SK-N-SH (cell line): Measurements from ENCODE around the gene TRDN. TPM values are rescaled to one million over a fixed set of nuclear protein-coding genes. Genes with fewer than 3 reads are reported as not detected.

ENCODE experiments used
- CTCF ChIA-PET: fragments of 300-600, 350-600 bp; formaldehyde crosslinking; extraction: SDS; loops from one replicate; lab custom pipeline; 2021; lab: Yijun Ruan, JAX
- POLR2A ChIA-PET: fragments of 350-600 bp; sonication (Branson Sonifier 250); formaldehyde crosslinking; extraction: SDS; loops from one replicate; lab custom pipeline; 2020; ENCODE audit warnings: antibody characterized with exemption, inconsistent platforms; lab: Yijun Ruan, JAX
- DNase-seq: peaks from one replicate; pipeline ENCODE4 v3.0.0; 2012
- H2AFZ ChIP-seq: fragments of 200-600 bp; sonication (generic); 2 replicates; pipeline ENCODE4 v1.8.1; 2016; ENCODE audit warnings: antibody characterized with exemption, mild to moderate bottlenecking, low read depth
- H3F3A ChIP-seq: fragments of 200-600 bp; sonication (generic); replicated peaks from 2 replicates; pipeline ENCODE3; 2016; ENCODE audit warnings: antibody characterized with exemption, mild to moderate bottlenecking; ENCODE audit not compliant: insufficient read depth
- H3K27ac ChIP-seq, 2 experiments: fragments of 200-500 bp in 1 of 2; fragments of 200-600 bp in 1 of 2; sonication (Bioruptor generic) in 1 of 2; sonication (generic), shearing (Covaris generic) in 1 of 2; 2 replicates each; pipeline versions ENCODE4 v1.5.1 to v1.6.1; 2014 to 2016; ENCODE audit warnings: low read depth in 2 of 2, inconsistent platforms in 1 of 2, low read length in 1 of 2, mild to moderate bottlenecking in 1 of 2, mixed read lengths in 1 of 2
- H3K27me3 ChIP-seq: fragments of 200-600 bp; sonication (generic), shearing (Covaris generic); 2 replicates; pipeline ENCODE4 v1.6.1; 2016; ENCODE audit warnings: mixed run types; ENCODE audit not compliant: insufficient read depth
- H3K36me3 ChIP-seq, 2 experiments: fragments of 200-500 bp in 1 of 2; fragments of 200-600 bp in 1 of 2; sonication (Bioruptor generic) in 1 of 2; sonication (generic) in 1 of 2; replicated peaks in 1 of 2; 2 replicates each; pipeline versions ENCODE3 to v1.5.1; 2014 to 2016; ENCODE audit warnings: low read length in 1 of 2, mild to moderate bottlenecking in 1 of 2; ENCODE audit not compliant: insufficient read depth in 2 of 2, control insufficient read depth in 1 of 2
- H3K4me1 ChIP-seq, 2 experiments: fragments of 200-500 bp in 1 of 2; fragments of 200-600 bp in 1 of 2; sonication (Bioruptor generic) in 1 of 2; sonication (generic), shearing (Covaris generic) in 1 of 2; 2 replicates each; pipeline versions ENCODE4 v1.5.1 to v1.6.1; 2014 to 2016; ENCODE audit warnings: low read depth in 1 of 2, low read length in 1 of 2, mixed run types in 1 of 2; ENCODE audit not compliant: insufficient read depth in 2 of 2, control insufficient read depth in 1 of 2
- H3K4me2 ChIP-seq: fragments of 200-600 bp; sonication (generic), shearing (Covaris generic); 2 replicates; pipeline ENCODE4 v1.6.1; 2017; ENCODE audit warnings: mixed run types
- H3K4me3 ChIP-seq, 2 experiments: fragments of 200-500 bp in 1 of 2; fragments of 200-600 bp in 1 of 2; sonication (Bioruptor generic) in 1 of 2; sonication (generic), shearing (Covaris generic) in 1 of 2; 2 replicates each; pipeline versions ENCODE4 v1.5.1 to v1.8.1; 2014 to 2016; ENCODE audit warnings: low read depth in 2 of 2, inconsistent platforms in 1 of 2, low read length in 1 of 2, mild to moderate bottlenecking in 1 of 2, mixed read lengths in 1 of 2, moderate library complexity in 1 of 2
- H3K79me2 ChIP-seq: fragments of 200-600 bp; sonication (generic); 2 replicates; pipeline ENCODE4 v1.8.1; 2017; ENCODE audit warnings: mild to moderate bottlenecking; ENCODE audit not compliant: insufficient read depth
- H3K9ac ChIP-seq: fragments of 200-600 bp; sonication (generic); 2 replicates; pipeline ENCODE4 v1.6.1; 2017; ENCODE audit warnings: mixed run types
- H3K9me2 ChIP-seq: fragments of 200-600 bp; sonication (generic); 2 replicates; pipeline ENCODE4 v1.6.1; 2017; ENCODE audit warnings: mixed run types
- H3K9me3 ChIP-seq: fragments of 200-600 bp; sonication (generic); 2 replicates; pipeline ENCODE4 v1.6.1; 2017; ENCODE audit warnings: mixed run types, mild to moderate bottlenecking, moderate library complexity
- H4K20me1 ChIP-seq: fragments of 200-600 bp; sonication (generic); 2 replicates; pipeline ENCODE4 v1.6.1; 2017; ENCODE audit warnings: mild to moderate bottlenecking, mixed run types; ENCODE audit not compliant: insufficient read depth
- EP300 ChIP-seq, 2 experiments: IDR thresholded peaks; 2 replicates each; pipeline versions ENCODE4 v1.4.0 to v1.6.1; 2012; ENCODE audit warnings: borderline replicate concordance in 1 of 2, low read depth in 1 of 2, low read length in 1 of 2
- EZH2phosphoT487 ChIP-seq: fragments of 200-600 bp; sonication (generic); IDR thresholded peaks from 2 replicates; pipeline ENCODE4 v1.6.1; 2017; ENCODE audit warnings: low read depth, mixed run types, mild to moderate bottlenecking, antibody characterized with exemption, moderate library complexity, borderline replicate concordance
- FOXJ3 ChIP-seq: sonication (generic); formaldehyde crosslinking; IDR thresholded peaks from 2 replicates; pipeline ENCODE4 v1.5.1; 2020; ENCODE audit warnings: mild to moderate bottlenecking, missing genetic modification reagents
- GATA2 ChIP-seq: sonication (generic); formaldehyde crosslinking; IDR thresholded peaks from 2 replicates; pipeline ENCODE4 v1.5.0; 2020; ENCODE audit warnings: mild to moderate bottlenecking, missing genetic modification reagents
- JUND ChIP-seq: IDR thresholded peaks from 2 replicates; pipeline ENCODE4 v1.4.0; 2012
- MXI1 ChIP-seq: IDR thresholded peaks from 2 replicates; pipeline ENCODE4 v1.6.1; 2012; ENCODE audit warnings: mild to moderate bottlenecking, low read depth, low read length, improper control_type of control experiment
- NFIC ChIP-seq: IDR thresholded peaks from 2 replicates; pipeline ENCODE4 v1.4.0; 2012; ENCODE audit warnings: borderline replicate concordance
- POLR2AphosphoS5 ChIP-seq: IDR thresholded peaks from 2 replicates; pipeline ENCODE4 v1.6.1; 2012; ENCODE audit warnings: low read depth, low read length
- RAD21 ChIP-seq: IDR thresholded peaks from 2 replicates; pipeline ENCODE4 v1.6.1; 2012; ENCODE audit warnings: mild to moderate bottlenecking, low read length
- RXRA ChIP-seq: IDR thresholded peaks from 2 replicates; pipeline ENCODE4 v1.4.0; 2012; ENCODE audit warnings: low read depth, mild to moderate bottlenecking, borderline replicate concordance
- SIN3A ChIP-seq: IDR thresholded peaks from 2 replicates; pipeline ENCODE4 v1.6.1; 2012; ENCODE audit warnings: low read depth, mild to moderate bottlenecking, low read length, moderate library complexity, borderline replicate concordance
- TAF1 ChIP-seq: IDR thresholded peaks from 2 replicates; pipeline ENCODE4 v1.6.1; 2012; ENCODE audit warnings: low read depth, mild to moderate bottlenecking, low read length, moderate library complexity, borderline replicate concordance
- TCF12 ChIP-seq: IDR thresholded peaks from 2 replicates; pipeline ENCODE4 v1.4.0; 2012
- TEAD4 ChIP-seq: IDR thresholded peaks from 2 replicates; pipeline ENCODE4 v1.4.0; 2012; ENCODE audit warnings: mild to moderate bottlenecking, borderline replicate concordance; ENCODE audit not compliant: insufficient read depth
- USF1 ChIP-seq: IDR thresholded peaks from 2 replicates; pipeline ENCODE4 v1.4.0; 2012; ENCODE audit warnings: low read depth, borderline replicate concordance
- YY1 ChIP-seq: IDR thresholded peaks from 2 replicates; pipeline ENCODE4 v1.4.0; 2012; ENCODE audit warnings: low read depth, mild to moderate bottlenecking
- WGBS: methylation state at CpG from one replicate; pipeline ENCODE4 v1.1.6; 2017; ENCODE audit warnings: low lambda C conversion rate; 5-methylcytosine and 5-hydroxymethylcytosine counted together
- polyA plus RNA-seq, 3 experiments: library from polyadenylated mRNA; depleted of rRNA; stranded (reverse); fragments of >200 nt; gene quantifications; 2 replicates each; pipeline ENCODE4 v1.2.3, GENCODE V29; 2012
- TF ChIP-seq, protein P1 (sequence below): IDR thresholded peaks from 2 replicates; pipeline ENCODE4 v1.6.1; 2012; ENCODE audit warnings: mild to moderate bottlenecking, low read depth, low read length, moderate library complexity
- TF ChIP-seq, protein P2 (sequence below): IDR thresholded peaks from 2 replicates; pipeline ENCODE4; 2012
- TF ChIP-seq, protein P3 (sequence below): fragments of 150-350 bp; IDR thresholded peaks from 2 replicates; pipeline ENCODE4 v1.6.1; 2017; ENCODE audit warnings: antibody characterized with exemption, low read length, low read depth, borderline replicate concordance

TRDN gene
- polyA plus RNA-seq, 1 of the 3 experiments (the other 2 are of a cell fraction): not detected

GRCh38 chr6:123507582-123507981 is 129.2 kb downstream of the TRDN start:
- WGBS: 5% methylated on average over 2 of the region's 2 CpGs

More at GRCh38 chr6:123507582-123507981, 129.2 kb downstream of the TRDN start:
- Histone ChIP-seq H3K9me3 (no peaks in the 10 kb centered on the region), H4K20me1 (no peaks in the 10 kb centered on the region), H3K79me2 (no peaks in the 10 kb centered on the region), H3K4me2 (no peak overlapping the region), H3K4me3 (no peak overlapping the region), H3K27me3 (no peaks in the 10 kb centered on the region), H3K36me3 (no peaks in the 10 kb centered on the region), H3K27ac (no peak overlapping the region), H3K9me2 (no peaks in the 10 kb centered on the region), H3K9ac (no peak overlapping the region), H3K4me1 (no peaks in the 10 kb centered on the region), H3F3A (no peaks in the 10 kb centered on the region), H2AFZ (no peak overlapping the region)
- CTCF ChIA-PET: no interaction called here
- no peak for DNase-seq
- POLR2A ChIA-PET: no interaction called here
- TF ChIP-seq NFIC: no peak
- TF ChIP-seq RAD21: no peak
- no peak for TF ChIP-seq MXI1
- no peak for TF ChIP-seq EZH2phosphoT487
- no peak for TF ChIP-seq TAF1
- TF ChIP-seq JUND: no peak
- no peak for TF ChIP-seq EP300 (IDR thresholded peaks at IDR 0.05; ENCODE audit: borderline replicate concordance in 1 of 2, low read depth in 1 of 2, low read length in 1 of 2)
- TF ChIP-seq YY1: no peak
- no peak for TF ChIP-seq USF1
- TF ChIP-seq, protein P1, sequence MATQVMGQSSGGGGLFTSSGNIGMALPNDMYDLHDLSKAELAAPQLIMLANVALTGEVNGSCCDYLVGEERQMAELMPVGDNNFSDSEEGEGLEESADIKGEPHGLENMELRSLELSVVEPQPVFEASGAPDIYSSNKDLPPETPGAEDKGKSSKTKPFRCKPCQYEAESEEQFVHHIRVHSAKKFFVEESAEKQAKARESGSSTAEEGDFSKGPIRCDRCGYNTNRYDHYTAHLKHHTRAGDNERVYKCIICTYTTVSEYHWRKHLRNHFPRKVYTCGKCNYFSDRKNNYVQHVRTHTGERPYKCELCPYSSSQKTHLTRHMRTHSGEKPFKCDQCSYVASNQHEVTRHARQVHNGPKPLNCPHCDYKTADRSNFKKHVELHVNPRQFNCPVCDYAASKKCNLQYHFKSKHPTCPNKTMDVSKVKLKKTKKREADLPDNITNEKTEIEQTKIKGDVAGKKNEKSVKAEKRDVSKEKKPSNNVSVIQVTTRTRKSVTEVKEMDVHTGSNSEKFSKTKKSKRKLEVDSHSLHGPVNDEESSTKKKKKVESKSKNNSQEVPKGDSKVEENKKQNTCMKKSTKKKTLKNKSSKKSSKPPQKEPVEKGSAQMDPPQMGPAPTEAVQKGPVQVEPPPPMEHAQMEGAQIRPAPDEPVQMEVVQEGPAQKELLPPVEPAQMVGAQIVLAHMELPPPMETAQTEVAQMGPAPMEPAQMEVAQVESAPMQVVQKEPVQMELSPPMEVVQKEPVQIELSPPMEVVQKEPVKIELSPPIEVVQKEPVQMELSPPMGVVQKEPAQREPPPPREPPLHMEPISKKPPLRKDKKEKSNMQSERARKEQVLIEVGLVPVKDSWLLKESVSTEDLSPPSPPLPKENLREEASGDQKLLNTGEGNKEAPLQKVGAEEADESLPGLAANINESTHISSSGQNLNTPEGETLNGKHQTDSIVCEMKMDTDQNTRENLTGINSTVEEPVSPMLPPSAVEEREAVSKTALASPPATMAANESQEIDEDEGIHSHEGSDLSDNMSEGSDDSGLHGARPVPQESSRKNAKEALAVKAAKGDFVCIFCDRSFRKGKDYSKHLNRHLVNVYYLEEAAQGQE: no peak
- TF ChIP-seq FOXJ3 (CRISPR knock-in tag): no peak
- TF ChIP-seq TCF12: no peak
- no peak for TF ChIP-seq SIN3A
- no peak for TF ChIP-seq RXRA
- TF ChIP-seq, protein P2, sequence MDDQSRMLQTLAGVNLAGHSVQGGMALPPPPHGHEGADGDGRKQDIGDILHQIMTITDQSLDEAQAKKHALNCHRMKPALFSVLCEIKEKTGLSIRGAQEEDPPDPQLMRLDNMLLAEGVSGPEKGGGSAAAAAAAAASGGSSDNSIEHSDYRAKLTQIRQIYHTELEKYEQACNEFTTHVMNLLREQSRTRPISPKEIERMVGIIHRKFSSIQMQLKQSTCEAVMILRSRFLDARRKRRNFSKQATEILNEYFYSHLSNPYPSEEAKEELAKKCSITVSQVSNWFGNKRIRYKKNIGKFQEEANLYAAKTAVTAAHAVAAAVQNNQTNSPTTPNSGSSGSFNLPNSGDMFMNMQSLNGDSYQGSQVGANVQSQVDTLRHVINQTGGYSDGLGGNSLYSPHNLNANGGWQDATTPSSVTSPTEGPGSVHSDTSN: no peak
- TF ChIP-seq, protein P3, sequence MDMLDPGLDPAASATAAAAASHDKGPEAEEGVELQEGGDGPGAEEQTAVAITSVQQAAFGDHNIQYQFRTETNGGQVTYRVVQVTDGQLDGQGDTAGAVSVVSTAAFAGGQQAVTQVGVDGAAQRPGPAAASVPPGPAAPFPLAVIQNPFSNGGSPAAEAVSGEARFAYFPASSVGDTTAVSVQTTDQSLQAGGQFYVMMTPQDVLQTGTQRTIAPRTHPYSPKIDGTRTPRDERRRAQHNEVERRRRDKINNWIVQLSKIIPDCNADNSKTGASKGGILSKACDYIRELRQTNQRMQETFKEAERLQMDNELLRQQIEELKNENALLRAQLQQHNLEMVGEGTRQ: no peak
- no peak for TF ChIP-seq TEAD4
- no peak for TF ChIP-seq POLR2AphosphoS5
- no peak for TF ChIP-seq GATA2
